ENCODE measurements around the gene POT1.

- TF ChIP-seq CTCF (IDR thresholded peaks at IDR 0.05) (peak; percentile 72; the same call in 1 of the 2 replicates), REST (IDR thresholded peaks at IDR 0.05; ENCODE audit: insufficient read depth in 1 of 2, low read depth in 2 of 2, low read length in 1 of 2) (no peak)
These were observed 73.2 kb downstream of the POT1 start for GRCh38 chr7:124856299-124856888.

All from Panc1 (cell line).